HG03354 (cell line): ENCODE results near the gene CYP2E1.
"Not testable (repeated sequence)": the region's sequence is repeated elsewhere in the genome, so short reads cannot be mapped to it uniquely, and the experiment has no call there.

Experiments
- ATAC-seq: cut with Tn5 transposase; IDR thresholded peaks from one replicate; pipeline ENCODE4 v1.9.1; 2021; ENCODE audit warnings: mild to moderate bottlenecking; ENCODE audit not compliant: unreplicated experiment, poor library complexity, severe bottlenecking

CYP2E1 gene

GRCh38 chr10:133568287-133568614 lies 41.1 kb downstream of the CYP2E1 start:
- ATAC-seq, result no peak

DNA sequence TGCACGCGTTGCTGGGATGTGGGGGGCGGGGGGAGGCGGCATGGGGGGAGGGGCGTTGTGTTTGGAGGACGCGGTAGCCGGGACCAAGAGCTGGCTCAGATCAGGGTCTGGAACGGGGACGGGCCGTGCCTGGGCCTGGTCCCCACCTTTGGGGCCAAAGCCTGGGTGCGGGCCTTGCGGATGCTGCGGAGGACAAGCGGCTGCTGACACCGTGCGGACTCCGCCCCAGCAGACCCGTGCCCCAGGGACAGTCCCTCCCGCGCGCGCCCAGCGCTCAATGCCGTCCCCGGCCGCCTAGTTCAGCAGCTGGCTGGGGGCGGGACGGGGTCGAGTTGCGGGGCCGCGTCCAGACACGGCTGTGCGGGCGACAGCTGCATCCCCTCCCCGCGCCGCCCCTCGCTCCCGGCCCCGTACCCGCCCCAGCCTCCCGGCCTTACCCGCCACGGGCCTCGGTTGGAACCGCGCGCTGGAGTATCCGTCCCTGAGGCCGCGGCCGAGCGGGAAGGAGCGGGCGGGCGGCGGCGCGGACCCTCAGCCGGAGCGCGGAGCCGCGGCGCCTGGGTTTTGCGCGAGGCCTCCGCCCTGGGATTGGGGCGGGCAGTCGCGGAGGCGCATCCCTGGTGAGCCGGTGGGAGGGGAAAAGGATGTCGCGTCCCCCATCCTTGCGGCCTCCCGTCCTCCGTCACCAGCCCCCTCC lies 41.8 kb downstream of the CYP2E1 start:
- not testable (repeated sequence) for ATAC-seq

GRCh38 chr10:133569801-133570200 lies 42.6 kb downstream of the CYP2E1 start:
- ATAC-seq, result not testable (repeated sequence)

DNA sequence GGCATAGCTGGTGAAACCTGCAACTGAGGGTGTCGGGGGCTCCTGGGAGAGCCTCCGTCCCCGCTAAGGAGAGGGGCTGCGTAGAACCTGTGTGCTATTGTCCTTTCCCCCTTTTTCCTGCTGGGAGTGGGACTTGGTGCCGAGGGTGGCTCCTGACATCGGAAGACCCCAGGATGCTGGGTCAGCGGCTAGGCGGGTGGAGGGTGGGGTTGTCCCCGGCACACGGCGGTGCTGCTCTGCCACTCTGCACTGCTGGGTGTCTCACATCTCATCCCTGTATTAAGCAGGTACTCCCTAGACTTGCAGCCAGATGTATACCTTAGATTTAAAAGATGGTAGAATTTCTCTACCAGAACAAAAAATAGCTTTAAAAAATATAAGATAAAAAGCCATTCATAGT lies 44.9 kb downstream of the CYP2E1 start:
- ATAC-seq, result not testable (repeated sequence)

DNA sequence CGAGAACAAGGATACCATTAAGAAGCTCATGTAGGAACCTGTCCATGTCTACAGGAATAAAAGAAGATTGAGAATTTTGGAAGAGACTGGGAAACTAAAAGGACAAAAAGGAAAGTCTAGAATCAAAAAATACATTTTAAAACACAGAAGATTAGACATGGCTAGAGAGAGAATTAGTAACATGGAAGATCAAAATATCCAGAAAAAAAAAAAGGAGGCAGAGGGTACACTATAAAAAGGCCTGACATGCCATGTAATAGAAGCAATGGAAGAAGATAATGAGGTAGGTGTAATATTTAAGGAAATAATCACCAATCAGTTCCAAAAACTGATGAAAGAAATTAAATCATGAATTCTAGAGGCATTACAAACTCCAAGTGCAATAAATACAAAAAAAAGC lies 46.3 kb downstream of the CYP2E1 start:
- not testable (repeated sequence) for ATAC-seq

GRCh38 chr10:133577037-133577436 lies 49.9 kb downstream of the CYP2E1 start:
- ATAC-seq, result not testable (repeated sequence)
